Cardiac fibroblast (primary cell): ENCODE results near the gene LRRC36.

ENCODE experiments used
- DNase-seq, 2 donors: peaks; one replicate each; pipeline versions ENCODE4 v3.0.0 to v3.0.0-alpha.2; 2010; ENCODE audit warnings: low read depth in 2 of 2
- H3K4me3 ChIP-seq, 2 donors: replicated peaks in 1 of 2; 1 replicate in 1 of 2; 2 replicates in 1 of 2; pipeline ENCODE4 v1.5.1; 2011; ENCODE audit warnings: low read depth in 2 of 2, low read length in 2 of 2, mild to moderate bottlenecking in 2 of 2, moderate library complexity in 1 of 2
- TF ChIP-seq, protein P1 (sequence below): IDR thresholded peaks from one replicate; pipeline ENCODE4 v1.5.1; 2011; ENCODE audit warnings: low read depth, mild to moderate bottlenecking, low read length, inconsistent platforms

Gene LRRC36

DNA sequence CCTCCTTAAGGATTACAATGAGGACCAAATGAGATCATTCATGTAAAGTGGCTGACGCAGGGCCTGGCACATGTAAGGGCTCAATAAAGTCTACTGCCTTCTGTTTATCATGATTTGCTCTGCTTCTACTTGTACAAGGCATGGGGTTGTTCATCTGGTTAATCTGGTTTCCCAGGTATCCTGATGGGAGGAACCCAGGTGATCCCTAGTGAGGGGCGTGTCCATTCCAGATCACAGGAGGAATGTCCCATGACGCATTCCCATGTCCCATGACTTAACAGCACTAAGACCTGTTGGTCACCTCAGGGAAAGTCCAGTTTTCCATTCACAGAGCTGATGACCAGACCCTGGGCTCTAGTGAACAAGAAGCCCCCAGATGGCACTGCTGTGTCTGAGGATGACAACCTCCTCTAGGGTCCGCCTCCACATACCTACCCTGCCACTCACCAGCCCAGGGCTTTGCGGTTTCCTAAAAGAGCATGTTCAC lies 78.2 kb downstream of the LRRC36 start:
- TF ChIP-seq, protein P1, sequence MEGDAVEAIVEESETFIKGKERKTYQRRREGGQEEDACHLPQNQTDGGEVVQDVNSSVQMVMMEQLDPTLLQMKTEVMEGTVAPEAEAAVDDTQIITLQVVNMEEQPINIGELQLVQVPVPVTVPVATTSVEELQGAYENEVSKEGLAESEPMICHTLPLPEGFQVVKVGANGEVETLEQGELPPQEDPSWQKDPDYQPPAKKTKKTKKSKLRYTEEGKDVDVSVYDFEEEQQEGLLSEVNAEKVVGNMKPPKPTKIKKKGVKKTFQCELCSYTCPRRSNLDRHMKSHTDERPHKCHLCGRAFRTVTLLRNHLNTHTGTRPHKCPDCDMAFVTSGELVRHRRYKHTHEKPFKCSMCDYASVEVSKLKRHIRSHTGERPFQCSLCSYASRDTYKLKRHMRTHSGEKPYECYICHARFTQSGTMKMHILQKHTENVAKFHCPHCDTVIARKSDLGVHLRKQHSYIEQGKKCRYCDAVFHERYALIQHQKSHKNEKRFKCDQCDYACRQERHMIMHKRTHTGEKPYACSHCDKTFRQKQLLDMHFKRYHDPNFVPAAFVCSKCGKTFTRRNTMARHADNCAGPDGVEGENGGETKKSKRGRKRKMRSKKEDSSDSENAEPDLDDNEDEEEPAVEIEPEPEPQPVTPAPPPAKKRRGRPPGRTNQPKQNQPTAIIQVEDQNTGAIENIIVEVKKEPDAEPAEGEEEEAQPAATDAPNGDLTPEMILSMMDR, result no peak

DNA sequence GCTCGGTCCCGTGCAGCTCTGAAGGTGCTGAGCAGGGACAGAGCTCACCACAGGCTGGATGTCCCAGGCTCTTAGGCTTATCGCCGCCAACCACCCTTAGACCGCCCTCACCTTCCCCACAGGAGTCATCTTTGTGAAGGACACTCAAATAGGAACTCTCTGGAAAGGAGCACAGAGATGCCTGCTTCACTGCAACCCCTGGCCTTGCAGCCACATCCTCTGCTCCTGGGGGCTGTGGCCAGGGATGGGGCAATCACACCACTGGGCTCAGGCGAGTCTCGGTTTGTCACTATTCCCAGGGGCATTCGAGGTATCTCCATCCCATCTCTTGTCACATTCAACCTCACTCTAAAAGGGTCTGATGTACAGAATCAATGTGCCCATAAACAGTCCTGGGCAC lies 78.7 kb downstream of the LRRC36 start:
- DNase-seq, result no peak
- H3K4me3 ChIP-seq, result no peak overlapping the region
- TF ChIP-seq, protein P1, result no peak

More for the DNA sequence above, 78.2 kb downstream of the LRRC36 start:
- no peak for DNase-seq
- H3K4me3 ChIP-seq, result no peak overlapping the region

DNA sequence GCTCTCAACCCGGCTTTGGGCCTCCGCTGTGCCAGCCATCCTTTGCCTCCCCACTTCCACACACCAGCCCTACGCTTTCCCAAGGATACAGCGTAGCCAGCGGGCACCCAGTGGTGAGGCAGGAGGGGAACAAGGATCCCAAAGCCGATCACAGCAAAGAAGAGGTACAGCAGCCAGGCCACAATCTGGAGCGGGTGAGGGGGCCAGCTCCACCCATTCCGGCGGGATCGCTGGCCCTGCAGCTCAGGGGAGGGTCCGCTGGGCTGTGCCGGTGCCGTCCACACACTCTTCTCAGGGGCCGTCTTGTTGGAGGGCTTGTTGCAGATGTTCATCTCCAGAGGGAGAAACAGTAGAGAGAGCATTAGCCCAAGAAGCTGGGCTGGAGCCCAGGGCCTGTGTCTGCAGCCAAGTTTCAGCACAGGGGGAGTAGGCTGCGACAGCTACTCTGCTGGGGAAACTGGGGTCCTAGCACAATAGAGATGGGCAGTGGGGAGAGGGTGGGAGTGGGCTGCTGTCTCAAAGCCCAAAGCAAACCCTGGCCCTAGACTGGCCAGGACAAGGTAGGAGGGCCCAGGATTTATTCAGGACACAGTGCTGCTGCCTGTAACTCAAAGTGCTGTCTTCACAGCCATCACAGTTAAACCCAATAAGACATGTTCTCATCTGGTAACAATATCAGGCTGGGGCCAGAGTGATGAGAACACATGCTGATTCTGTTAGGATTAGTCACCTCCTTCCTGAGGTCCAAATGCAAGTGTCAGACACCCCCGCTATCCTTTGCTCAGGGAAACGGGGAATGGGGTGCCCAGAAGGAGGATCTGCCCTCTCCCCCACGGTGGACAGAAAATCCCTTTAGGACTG lies 79.7 kb downstream of the LRRC36 start:
- H3K4me3 ChIP-seq, result no peak overlapping the region
- TF ChIP-seq, protein P1, result no peak
- DNase-seq, result peak; percentile 64 to 80

- DNase-seq, result peak in 1 of 2 donors; percentile 56
- TF ChIP-seq, protein P1, result no peak
- no peak overlapping the region for H3K4me3 ChIP-seq
Observed at GRCh38 chr16:67407176-67407787, 80.7 kb downstream of the LRRC36 start.

GRCh38 chr16:67407788-67408452 lies 81.3 kb downstream of the LRRC36 start:
- TF ChIP-seq, protein P1, result peak; percentile 23
- no peak for DNase-seq
- H3K4me3 ChIP-seq, result no peak overlapping the region

DNA sequence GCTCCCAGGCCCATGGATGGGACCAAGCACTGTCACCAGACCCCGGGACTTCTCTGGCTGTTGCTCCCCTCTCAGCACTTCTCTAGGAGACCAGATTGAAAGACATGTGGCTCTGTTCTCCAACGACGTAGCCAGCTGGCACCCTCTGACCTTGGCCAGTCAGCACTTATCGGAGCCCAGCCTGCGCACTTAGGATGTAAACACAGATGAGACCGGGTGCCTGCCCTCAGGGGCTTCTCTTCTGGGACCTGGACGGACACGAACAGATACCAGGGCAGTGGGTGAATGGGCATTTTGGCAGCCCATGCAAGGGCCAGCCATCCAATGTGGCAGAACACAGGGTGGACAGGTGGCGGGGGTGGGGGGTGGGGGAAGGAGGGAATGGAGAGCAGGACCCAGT lies 83.0 kb downstream of the LRRC36 start:
- TF ChIP-seq, protein P1, result no peak
- no peak for DNase-seq
- H3K4me3 ChIP-seq, result no peak overlapping the region
